Breast epithelium (tissue), 3 donors: ENCODE data around the gene IPCEF1.
A peak's percentile ranks its signal among the peaks of the same experiment; 100 is the strongest.

Experiments
- CTCF ChIP-seq, 3 donors: fragments of 450-650 bp; IDR thresholded peaks; one replicate each; pipeline ENCODE4 v1.5.1; 2016 to 2017; ENCODE audit warnings: antibody characterized with exemption in 3 of 3, mild to moderate bottlenecking in 3 of 3, moderate library complexity in 3 of 3
- POLR2A ChIP-seq: fragments of 450-650 bp; IDR thresholded peaks from one replicate; pipeline ENCODE4 v1.6.1; 2016; ENCODE audit warnings: antibody characterized with exemption, mild to moderate bottlenecking, moderate library complexity

- TF ChIP-seq CTCF (IDR thresholded peaks at IDR 0.05) (peak in 2 of 3 donors; percentile 45 to 59), POLR2A (no peak)
Observed at GRCh38 chr6:154156135-154156896, 200.3 kb downstream of the IPCEF1 start.
